ENCODE results near the gene PPP3R2.
"Not testable (repeated sequence)": the region's sequence is repeated elsewhere in the genome, so short reads cannot be mapped to it uniquely, and the experiment has no call there.

PPP3R2 gene

GRCh38 chr9:101594796-101595195 lies at the start of gene PPP3R2:
Gene PPP3R2 (minus strand): TSS chr9:101594969. CDS start chr9:101594921, 48 bp downstream.
- DNase-seq, result no peak

- no peak for DNase-seq
These were observed 45.3 kb upstream of the PPP3R2 start for GRCh38 chr9:101639785-101640665.

- DNase-seq, result no peak
These were observed 44.5 kb upstream of the PPP3R2 start for GRCh38 chr9:101639311-101639710.

GRCh38 chr9:101636247-101636646 lies 41.5 kb upstream of the PPP3R2 start:
- DNase-seq, result no peak

GRCh38 chr9:101635473-101635872 lies 40.7 kb upstream of the PPP3R2 start:
- no peak for DNase-seq

GRCh38 chr9:101634741-101635409 lies 40.1 kb upstream of the PPP3R2 start:
- no peak for DNase-seq

- no peak for DNase-seq
These were observed 37.8 kb upstream of the PPP3R2 start for GRCh38 chr9:101632611-101633010.

- DNase-seq, result no peak
These were observed 37.1 kb upstream of the PPP3R2 start for GRCh38 chr9:101631892-101632291.

GRCh38 chr9:101629636-101630035 lies 34.9 kb upstream of the PPP3R2 start:
- DNase-seq, result no peak

GRCh38 chr9:101628173-101628572 lies 33.4 kb upstream of the PPP3R2 start:
- peak; percentile 64 for DNase-seq

- no peak for DNase-seq
These were observed 31.5 kb upstream of the PPP3R2 start for GRCh38 chr9:101626295-101626694.

- DNase-seq, result no peak
These were observed 31.1 kb upstream of the PPP3R2 start for GRCh38 chr9:101625876-101626275.

- DNase-seq, result no peak
These were observed 25.7 kb upstream of the PPP3R2 start for GRCh38 chr9:101620452-101620851.

- no peak for DNase-seq
These were observed 23.9 kb upstream of the PPP3R2 start for GRCh38 chr9:101618698-101619097.

GRCh38 chr9:101605547-101605946 lies 10.8 kb upstream of the PPP3R2 start:
- no peak for DNase-seq

GRCh38 chr9:101604296-101604695 lies 9.5 kb upstream of the PPP3R2 start:
- no peak for DNase-seq

- DNase-seq, result peak; percentile 83
These were observed 7.4 kb upstream of the PPP3R2 start for GRCh38 chr9:101601904-101602765.

- DNase-seq, result no peak
These were observed 1.4 kb downstream of the PPP3R2 start for GRCh38 chr9:101593345-101593744.

- DNase-seq, result no peak
These were observed 2.0 kb downstream of the PPP3R2 start for GRCh38 chr9:101592788-101593187.

GRCh38 chr9:101591787-101592446 lies 2.9 kb downstream of the PPP3R2 start:
- DNase-seq, result no peak

- DNase-seq, result no peak
These were observed 3.9 kb downstream of the PPP3R2 start for GRCh38 chr9:101590901-101591300.

GRCh38 chr9:101590074-101590473 lies 4.7 kb downstream of the PPP3R2 start:
- DNase-seq, result not testable (repeated sequence)
